Measurements from ENCODE around the gene AKR1C4.

The AKR1C4 gene

DNA sequence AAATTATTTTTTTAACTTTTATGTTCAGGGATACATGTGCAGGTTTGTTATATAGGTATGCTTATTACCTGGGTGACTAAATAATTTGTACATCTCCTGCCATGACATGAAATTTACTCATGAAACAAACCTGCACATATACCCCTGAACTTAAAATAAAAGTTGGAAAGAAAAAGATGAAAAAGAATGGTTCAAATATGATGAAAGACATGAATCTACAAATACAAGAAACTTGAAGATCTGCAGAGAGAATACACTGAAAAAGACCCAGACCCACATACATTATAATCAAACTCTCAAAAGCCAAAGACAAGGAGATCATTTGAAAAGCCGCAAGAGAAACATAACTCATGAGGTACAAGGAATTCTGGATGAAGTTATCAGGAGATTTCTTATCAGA lies 70.2 kb downstream of the AKR1C4 start:
- no peak for DNase-seq (ENCODE audit: low read depth)

DNA sequence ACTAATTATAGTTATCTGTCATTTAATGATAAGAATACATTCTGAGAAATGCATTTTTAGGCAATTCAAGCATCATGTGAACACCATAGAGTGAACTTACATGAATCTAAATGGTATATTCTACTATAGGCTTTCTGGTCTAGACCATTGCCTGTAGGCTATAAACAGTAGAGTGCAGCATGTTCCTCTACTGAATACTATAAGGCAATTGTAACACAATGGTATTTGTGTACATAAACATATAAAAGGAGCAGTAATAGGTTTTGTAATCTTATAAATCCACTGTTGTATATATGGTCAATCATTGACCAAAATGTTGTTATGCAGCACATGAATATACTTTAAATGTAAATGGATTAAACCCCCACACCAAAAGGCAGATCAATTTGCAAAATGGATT lies 71.6 kb downstream of the AKR1C4 start:
- no peak for DNase-seq (ENCODE audit: low read depth)

Measured in T-helper 22 cell (primary cell).